K562 (cell line): Measurements from ENCODE around the gene KIAA0040. TPM values are rescaled to one million over a fixed set of nuclear protein-coding genes. Genes with fewer than 3 reads are reported as not detected.

ENCODE experiments used
- ATAC-seq: fragments of 200-7000 bp; cut with Tn5 transposase; 3 replicates; pipeline ENCODE4 v1.9.1; 2020; ENCODE audit warnings: moderate library complexity
- BruUV-seq: library from RNA; stranded (reverse); fragments of 400-500 nt; replicated peaks from 2 replicates; lab custom pipeline; 2021; lab: Mats Ljungman, UMichigan
- CTCF ChIA-PET: fragments of 300-600 bp; formaldehyde crosslinking; extraction: SDS; loops from one replicate; lab custom pipeline; 2021; ENCODE audit warnings: low intra/inter-chr PET ratio; lab: Yijun Ruan, JAX
- POLR2A ChIA-PET: fragments of 300-600, 350-650 bp; sonication (Branson Sonifier 250); formaldehyde crosslinking; extraction: SDS; loops from one replicate; lab custom pipeline; 2021; ENCODE audit warnings: antibody characterized with exemption, inconsistent platforms; lab: Yijun Ruan, JAX
- DNase-seq, 4 experiments: peaks; one replicate each; pipeline versions ENCODE4 v3.0.0 to v3.0.0-alpha.2; 2011 to 2018; ENCODE audit warnings: low spot score in 3 of 4, mixed read lengths in 3 of 4; ENCODE audit errors: extremely low read depth in 1 of 4
- FAIRE-seq: peaks from 2 replicates; lab custom pipeline; 2011; peaks lifted over from hg19 to GRCh38; lab: Jason Lieb, UNC
- H2AFZ ChIP-seq: 2 replicates; pipeline ENCODE4 v1.6.0; 2011; ENCODE audit warnings: low read depth, low read length, control low read depth, inconsistent platforms
- H3K27ac ChIP-seq: fragments of 200-600 bp; 3 replicates; pipeline ENCODE4 v1.8.0; 2011; ENCODE audit warnings: low read depth, mild to moderate bottlenecking, control low read depth, inconsistent platforms, low read length, moderate library complexity, mixed read lengths; ENCODE audit errors: extremely low read depth
- H3K27me3 ChIP-seq, 2 experiments: fragments of 300-600 bp in 1 of 2; 2 replicates in 1 of 2; 3 replicates in 1 of 2; pipeline versions ENCODE4 v1.6.0 to v1.8.0; 2011; ENCODE audit warnings: inconsistent platforms in 2 of 2, low read length in 2 of 2, mild to moderate bottlenecking in 1 of 2, mixed read lengths in 1 of 2, moderate library complexity in 1 of 2; ENCODE audit not compliant: control insufficient read depth in 2 of 2, insufficient read depth in 2 of 2
- H3K36me3 ChIP-seq: fragments of 300-600 bp; 3 replicates; pipeline ENCODE4 v1.8.0; 2011; ENCODE audit warnings: mild to moderate bottlenecking, low read length, inconsistent platforms; ENCODE audit not compliant: control insufficient read depth, insufficient read depth
- H3K4me1 ChIP-seq, 2 experiments: fragments of 200-600 bp in 1 of 2; replicated peaks in 1 of 2; 2 replicates in 1 of 2; 3 replicates in 1 of 2; pipeline versions ENCODE4 v1.5.1 to v1.8.0; 2011; ENCODE audit warnings: inconsistent platforms in 2 of 2, low read length in 2 of 2, mild to moderate bottlenecking in 1 of 2, mixed read lengths in 1 of 2, moderate library complexity in 1 of 2; ENCODE audit not compliant: control insufficient read depth in 2 of 2, insufficient read depth in 2 of 2
- H3K4me2 ChIP-seq: 2 replicates; pipeline ENCODE4 v1.6.1; 2011; ENCODE audit warnings: low read length, control low read depth, inconsistent platforms, mixed read lengths; ENCODE audit not compliant: insufficient read depth
- H3K4me3 ChIP-seq: fragments of 200-600 bp; sonication (generic), shearing (Covaris generic); 2 replicates; pipeline ENCODE4 v1.5.1; 2016; ENCODE audit warnings: control low read depth, inconsistent platforms
- H3K79me2 ChIP-seq: fragments of 200-600 bp; 3 replicates; pipeline ENCODE4 v1.8.0; 2011; ENCODE audit warnings: low read length, inconsistent platforms; ENCODE audit not compliant: control insufficient read depth, insufficient read depth
- H3K9ac ChIP-seq, 2 experiments: 2 replicates each; pipeline versions ENCODE4 v1.6.0 to v1.6.1; 2011; ENCODE audit warnings: low read depth in 2 of 2, low read length in 2 of 2, control low read depth in 1 of 2, inconsistent platforms in 1 of 2, mild to moderate bottlenecking in 1 of 2, mixed read lengths in 1 of 2; ENCODE audit not compliant: insufficient read depth in 1 of 2
- H3K9me1 ChIP-seq: one replicate; pipeline ENCODE4 v1.6.0; 2011; ENCODE audit warnings: inconsistent platforms, mild to moderate bottlenecking, low read length, moderate library complexity; ENCODE audit not compliant: control insufficient read depth, insufficient read depth
- H3K9me3 ChIP-seq: replicated peaks from 2 replicates; pipeline ENCODE4 v1.5.1; 2011; ENCODE audit warnings: low read depth, low read length, inconsistent platforms; ENCODE audit not compliant: control insufficient read depth, insufficient read depth
- H4K20me1 ChIP-seq: replicated peaks from 2 replicates; pipeline ENCODE4 v1.6.1; 2011; ENCODE audit warnings: low read length, inconsistent platforms, mixed read lengths; ENCODE audit not compliant: control insufficient read depth, insufficient read depth
- ARID1B ChIP-seq: fragments of 450-650 bp; IDR thresholded peaks from 2 replicates; pipeline ENCODE4 v1.6.1; 2016; ENCODE audit warnings: antibody characterized with exemption, mild to moderate bottlenecking, inconsistent platforms
- CXXC5 ChIP-seq: fragments of 250-450 bp; sonication (Bioruptor Pico); IDR thresholded peaks from 2 replicates; pipeline ENCODE4 v1.8.0; 2022; ENCODE audit warnings: inconsistent platforms, mild to moderate bottlenecking, moderate library complexity
- EP300 ChIP-seq: IDR thresholded peaks from 2 replicates; pipeline ENCODE4 v1.6.1; 2012; ENCODE audit warnings: low read length, improper control_type of control experiment
- EP400 ChIP-seq: fragments of 450-650 bp; IDR thresholded peaks from 2 replicates; pipeline ENCODE4 v1.6.1; 2017; ENCODE audit warnings: antibody characterized with exemption, mild to moderate bottlenecking, moderate library complexity
- GABPA ChIP-seq: fragments of 200-800 bp; sonication (Bioruptor generic); conservative IDR thresholded peaks from 2 replicates; pipeline ENCODE4 v1.6.1; 2016; ENCODE audit warnings: low read depth, missing genetic modification characterization, missing compliant biosample characterization
- JUND ChIP-seq, 2 experiments: IDR thresholded peaks; 2 replicates in 1 of 2; 3 replicates in 1 of 2; pipeline ENCODE4 v1.6.1; 2011; ENCODE audit warnings: borderline replicate concordance in 2 of 2, low read depth in 2 of 2, low read length in 2 of 2, improper control_type of control experiment in 1 of 2, missing biosample characterization in 1 of 2, missing genetic modification characterization in 1 of 2, missing genetic modification reagents in 1 of 2
- MCM5 ChIP-seq: fragments of 450-650 bp; IDR thresholded peaks from 2 replicates; pipeline ENCODE4 v1.6.1; 2016; ENCODE audit warnings: low read depth
- NR2C1 ChIP-seq, 2 experiments: fragments of 450-650 bp; IDR thresholded peaks; 2 replicates each; pipeline ENCODE4 v1.6.1; 2017; ENCODE audit warnings: mild to moderate bottlenecking in 2 of 2, antibody characterized with exemption in 1 of 2, inconsistent platforms in 1 of 2, missing compliant biosample characterization in 1 of 2, missing genetic modification characterization in 1 of 2
- OTX1 ChIP-seq: fragments of 450-650 bp; formaldehyde crosslinking; IDR thresholded peaks from 2 replicates; pipeline ENCODE4 v1.4.0; 2022; ENCODE audit warnings: mild to moderate bottlenecking
- PYGO2 ChIP-seq: fragments of 450-650 bp; IDR thresholded peaks from 2 replicates; pipeline ENCODE4 v1.6.1; 2016; ENCODE audit warnings: mild to moderate bottlenecking, missing genetic modification characterization, moderate library complexity, missing compliant biosample characterization
- RAD21 ChIP-seq, 2 experiments: fragments of 250-450 bp in 1 of 2; fragments of 450-650 bp in 1 of 2; sonication (Bioruptor Pico) in 1 of 2; formaldehyde crosslinking in 1 of 2; IDR thresholded peaks in 1 of 2; conservative IDR thresholded peaks in 1 of 2; 2 replicates each; pipeline versions ENCODE4 v1.4.0 to v1.8.0; 2020 to 2022; ENCODE audit warnings: mild to moderate bottlenecking in 2 of 2, moderate library complexity in 1 of 2
- RBM22 ChIP-seq: fragments of 200-400 bp; formaldehyde crosslinking; IDR thresholded peaks from 2 replicates; pipeline ENCODE4 v1.6.1; 2018; ENCODE audit warnings: low read length, low read depth; ENCODE audit not compliant: poor library complexity, severe bottlenecking
- SMC3 ChIP-seq: conservative IDR thresholded peaks from 2 replicates; pipeline ENCODE4 v1.6.1; 2011; ENCODE audit warnings: low read depth, low read length, improper control_type of control experiment; ENCODE audit not compliant: insufficient read depth
- TCF7L2 ChIP-seq: fragments of 150-350 bp; IDR thresholded peaks from 2 replicates; pipeline ENCODE4 v1.6.1; 2016; ENCODE audit warnings: low read depth, mild to moderate bottlenecking, low read length, moderate library complexity
- TCFL5 ChIP-seq: fragments of 250-450 bp; sonication (Bioruptor Pico); conservative IDR thresholded peaks from 2 replicates; pipeline ENCODE4 v1.6.1; 2021; ENCODE audit warnings: mild to moderate bottlenecking, moderate library complexity, matching md5 sums
- ZNF311 ChIP-seq: fragments of 250-450 bp; sonication (Bioruptor Pico); IDR thresholded peaks from 2 replicates; pipeline ENCODE4 v1.4.0; 2020; ENCODE audit warnings: mild to moderate bottlenecking, moderate library complexity
- ZNF398 ChIP-seq: fragments of 250-450 bp; sonication (Bioruptor Pico); IDR thresholded peaks from 2 replicates; pipeline ENCODE4 v1.8.0; 2021; ENCODE audit warnings: moderate library complexity, mild to moderate bottlenecking, inconsistent platforms
- ZNF668 ChIP-seq: fragments of 250-450 bp; sonication (Bioruptor Pico); IDR thresholded peaks from 2 replicates; pipeline ENCODE4 v1.8.0; 2022; ENCODE audit warnings: mild to moderate bottlenecking, inconsistent platforms
- ZNF696 ChIP-seq: fragments of 250-450 bp; sonication (Bioruptor Pico); conservative IDR thresholded peaks from 2 replicates; pipeline ENCODE4 v1.4.0; 2020; ENCODE audit warnings: mild to moderate bottlenecking, moderate library complexity
- WGBS: fragments of 100-300 bp; shearing (Covaris generic); methylation state at CpG from one replicate; pipeline ENCODE4 v1.1.6; 2016; ENCODE audit warnings: low coverage, mixed read lengths; ENCODE audit not compliant: insufficient coverage; ENCODE audit errors: missing lambda C conversion rate; 5-methylcytosine and 5-hydroxymethylcytosine counted together
- in situ Hi-C: fragments of 300-500 bp; cut with MboI; formaldehyde crosslinking; loops from 4 replicates; pipeline ENCODE4 v1.15.0; 2018; ENCODE audit warnings: inconsistent platforms, mixed read lengths
- intact Hi-C: fragments of 100-400 bp; cut with micrococcal nuclease; formaldehyde crosslinking; loops from 2 replicates; pipeline ENCODE4 v1.14.2; 2022
- polyA plus RNA-seq, 8 experiments: library from polyadenylated mRNA; depleted of rRNA in 4 of 8; stranded (reverse) in 5 of 8; unstranded in 3 of 8; fragments of >200 nt; fragmentation: Nextera tagmentation in 2 of 8; fragmentation: Illumina TruSeq in 1 of 8; extraction: Ambion mirVana in 2 of 8; extraction: Trizol in 1 of 8; gene quantifications; 2 replicates each; pipeline versions ENCODE4 v1.2.1 to v1.2.3, GENCODE V29; 2011 to 2014; ENCODE audit warnings: inconsistent platforms in 1 of 8, missing spikeins in 1 of 8
- total RNA-seq, 7 experiments: library from RNA; depleted of rRNA in 6 of 7; stranded (reverse); fragments of >200 nt in 6 of 7; fragmentation: Illumina TruSeq in 2 of 7; extraction: Trizol in 2 of 7; gene quantifications; 2 replicates each; pipeline versions ENCODE4 v1.2.1 to v1.2.3, GENCODE V29; 2011 to 2021; ENCODE audit warnings: low replicate concordance in 1 of 7

KIAA0040 gene
- total and polyA plus RNA-seq, 9 of the 15 experiments (the other 6 are each of a cell fraction or from before 2014, with no cell fraction given) = 3.4 to 13.6 (median 7.1) TPM

GRCh38 chr1:175188936-175189335, 3.6 kb downstream of the KIAA0040 start:
- ATAC-seq = peak; percentile 78
- H3K4me2 ChIP-seq = peak overlapping the region; percentile 15; the same call in 1 of the 2 replicates
- in situ Hi-C loops (no loop called here), intact Hi-C loops (no loop called here)
- no peaks in the 10 kb centered on the region for H3K36me3 ChIP-seq
- no peaks in the 10 kb centered on the region for H3K27me3 ChIP-seq
- ChIA-PET POLR2A (interaction anchor here (0.6 to 3.5 kb wide), 6 partner anchors 8 to 335 kb away, joined by 3 to 24 read pairs (median 4); no protein-coding TSS in a partner anchor), CTCF (no interaction called here)
- H2AFZ ChIP-seq = peak overlapping the region; percentile 25
- H3K9me1 ChIP-seq = peaks cover 2% of the 10 kb centered on the region
- peaks cover 16 to 40% of the 10 kb centered on the region in 2 experiments for H3K4me1 ChIP-seq
- BruUV-seq = no TSS peak
- no peak overlapping the region for H3K9ac ChIP-seq
- H3K27ac ChIP-seq = peak overlapping the region; percentile 27; the same call in 2 of the 3 replicates
- 0% methylated on average over 2 of the region's 2 CpGs for WGBS
- no peaks in the 10 kb centered on the region for H3K9me3 ChIP-seq
- peak in 2 of 4 experiments; percentile 74 to 84 for DNase-seq
- H4K20me1 ChIP-seq = no peaks in the 10 kb centered on the region
- FAIRE-seq = peak; percentile 91
- no peak overlapping the region for H3K4me3 ChIP-seq
- H3K79me2 ChIP-seq = peaks cover 8% of the 10 kb centered on the region; the same call in 1 of the 3 replicates
- 0 out of 2 replicates have a peak, but pooled peaks have one; percentile 43 for TF ChIP-seq ZNF696 (CRISPR knock-in tag)
- no peak for TF ChIP-seq TCF7L2
- TF ChIP-seq EP300 = peak; percentile 26; the same call in 1 of the 2 replicates
- TF ChIP-seq NR2C1 (IDR thresholded peaks at IDR 0.05) = no peak
- TF ChIP-seq NR2C1 (tag; IDR thresholded peaks at IDR 0.05) = 0 out of 2 replicates have a peak, but pooled peaks have one; percentile 32
- TF ChIP-seq PYGO2 (tag) = no peak
- TF ChIP-seq ZNF398 = no peak
- 0 out of 2 replicates have a peak, but pooled peaks have one; percentile 9 for TF ChIP-seq CXXC5
- no peak for TF ChIP-seq SMC3
- TF ChIP-seq MCM5 = no peak
- 0 out of 2 replicates have a peak, but pooled peaks have one; percentile 18 for TF ChIP-seq EP400
- no peak for TF ChIP-seq TCFL5
- peak; percentile 56 for TF ChIP-seq ARID1B
- TF ChIP-seq ZNF668 (CRISPR knock-in tag) = no peak
- TF ChIP-seq JUND (IDR thresholded peaks at IDR 0.05; ENCODE audit: borderline replicate concordance, low read depth, low read length) = peak; percentile 19; the same call in 1 of the 2 replicates
- TF ChIP-seq JUND (tag; IDR thresholded peaks at IDR 0.05; ENCODE audit: borderline replicate concordance, low read depth, low read length) = no peak; the same call in 2 of the 3 replicates
- TF ChIP-seq RBM22 = no peak
- no peak for TF ChIP-seq OTX1
- TF ChIP-seq GABPA (tag) = peak; percentile 58
- TF ChIP-seq ZNF311 (CRISPR knock-in tag) = no peak
- no peak for TF ChIP-seq RAD21 (CRISPR knock-in tag; conservative IDR thresholded peaks at IDR 0.05 in 1 of 2, IDR thresholded peaks at IDR 0.05 in 1 of 2)
